ENCODE data around the gene EFEMP1. TPM values are rescaled to one million over a fixed set of nuclear protein-coding genes. Genes with fewer than 3 reads are reported as not detected.

Gene EFEMP1
- total RNA-seq, 2 experiments from 2014 or later = 0.61 TPM; not detected in 1

DNA sequence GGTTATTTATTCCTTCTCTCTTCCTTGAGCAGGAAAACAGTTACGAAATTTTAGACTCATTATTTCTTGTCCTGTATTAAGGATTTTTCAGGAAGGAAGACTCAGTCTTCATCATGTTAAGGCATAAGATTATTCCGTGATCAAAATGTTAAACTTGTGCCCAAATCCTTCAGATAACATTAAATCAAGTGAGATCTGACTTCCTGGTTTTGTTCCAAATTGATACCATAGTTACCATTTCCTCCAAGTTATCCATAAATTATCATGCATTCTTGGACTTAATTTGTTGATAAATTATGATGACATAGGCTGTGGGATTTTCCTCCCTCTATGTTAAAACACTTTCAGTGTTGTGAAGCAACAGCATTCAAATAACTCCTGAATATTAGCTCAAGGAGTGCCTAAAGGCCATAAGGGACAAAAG, 31.9 kb downstream of the EFEMP1 start:
- no peaks in the 10 kb centered on the region for H3K79me2 ChIP-seq (ENCODE audit: insufficient read depth, low read depth, low read length)
- no peak for DNase-seq (ENCODE audit: low spot score)
- ChIA-PET POLR2A (no interaction called here), CTCF (ENCODE audit: unreplicated experiment) (no interaction called here)
- no peaks in the 10 kb centered on the region for H3K9me2 ChIP-seq (ENCODE audit: insufficient read depth, low read length)
- no peak overlapping the region for H3K4me3 ChIP-seq (ENCODE audit: low read depth, low read length, poor library complexity, severe bottlenecking)
- intact Hi-C loops (cut with micrococcal nuclease; ENCODE audit: unreplicated experiment) = no loop called here
- H2AFZ ChIP-seq (ENCODE audit: low read length) = no peak overlapping the region
- no TSS peak for BruUV-seq (replicated peaks)
- H3K4me2 ChIP-seq (ENCODE audit: low read length) = no peak overlapping the region
- no peaks in the 10 kb centered on the region for H3K4me1 ChIP-seq (ENCODE audit: insufficient read depth, low read length, poor library complexity, severe bottlenecking)
- no peaks in the 10 kb centered on the region for H3K9me3 ChIP-seq (ENCODE audit: low read length)
- TF ChIP-seq, protein P1, sequence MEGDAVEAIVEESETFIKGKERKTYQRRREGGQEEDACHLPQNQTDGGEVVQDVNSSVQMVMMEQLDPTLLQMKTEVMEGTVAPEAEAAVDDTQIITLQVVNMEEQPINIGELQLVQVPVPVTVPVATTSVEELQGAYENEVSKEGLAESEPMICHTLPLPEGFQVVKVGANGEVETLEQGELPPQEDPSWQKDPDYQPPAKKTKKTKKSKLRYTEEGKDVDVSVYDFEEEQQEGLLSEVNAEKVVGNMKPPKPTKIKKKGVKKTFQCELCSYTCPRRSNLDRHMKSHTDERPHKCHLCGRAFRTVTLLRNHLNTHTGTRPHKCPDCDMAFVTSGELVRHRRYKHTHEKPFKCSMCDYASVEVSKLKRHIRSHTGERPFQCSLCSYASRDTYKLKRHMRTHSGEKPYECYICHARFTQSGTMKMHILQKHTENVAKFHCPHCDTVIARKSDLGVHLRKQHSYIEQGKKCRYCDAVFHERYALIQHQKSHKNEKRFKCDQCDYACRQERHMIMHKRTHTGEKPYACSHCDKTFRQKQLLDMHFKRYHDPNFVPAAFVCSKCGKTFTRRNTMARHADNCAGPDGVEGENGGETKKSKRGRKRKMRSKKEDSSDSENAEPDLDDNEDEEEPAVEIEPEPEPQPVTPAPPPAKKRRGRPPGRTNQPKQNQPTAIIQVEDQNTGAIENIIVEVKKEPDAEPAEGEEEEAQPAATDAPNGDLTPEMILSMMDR (conservative IDR thresholded peaks at IDR 0.05; ENCODE audit: low read length) = no peak
- no peak for TF ChIP-seq EZH2phosphoT487 (IDR thresholded peaks at IDR 0.05; ENCODE audit: borderline replicate concordance, low read depth, low read length)
- H3K27ac ChIP-seq (ENCODE audit: low read depth, low read length, poor library complexity, severe bottlenecking) = no peak overlapping the region
- no peaks in the 10 kb centered on the region for H4K20me1 ChIP-seq (ENCODE audit: insufficient read depth, low read length)
- no peaks in the 10 kb centered on the region for H3K36me3 ChIP-seq (ENCODE audit: insufficient read depth, low read length)

DNA sequence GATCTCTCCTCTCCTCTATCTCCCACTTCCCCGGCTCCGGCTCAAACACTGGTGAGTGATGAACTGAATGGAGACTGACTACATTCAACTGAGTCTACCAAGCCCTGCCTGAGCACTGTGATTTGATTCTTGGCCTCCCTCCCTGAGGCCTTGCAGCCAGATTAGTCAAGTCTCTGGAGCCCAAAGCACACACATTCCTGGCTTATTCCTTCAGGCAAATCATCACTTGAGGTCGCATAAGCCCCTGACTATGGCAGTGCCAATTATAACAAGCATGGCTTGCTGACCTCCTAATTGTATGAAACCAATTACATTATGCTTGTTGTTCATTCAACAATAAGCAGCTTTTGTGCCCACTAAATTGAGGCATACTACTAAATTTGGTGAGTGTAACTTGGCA, 34.6 kb downstream of the EFEMP1 start:
- no peak overlapping the region for H3K4me2 ChIP-seq (ENCODE audit: low read length)
- no peaks in the 10 kb centered on the region for H4K20me1 ChIP-seq (ENCODE audit: insufficient read depth, low read length)
- no peak overlapping the region for H3K4me3 ChIP-seq (ENCODE audit: low read depth, low read length, poor library complexity, severe bottlenecking)
- DNase-seq (ENCODE audit: low spot score) = no peak
- no peak overlapping the region for H2AFZ ChIP-seq (ENCODE audit: low read length)
- H3K79me2 ChIP-seq (ENCODE audit: insufficient read depth, low read depth, low read length) = no peaks in the 10 kb centered on the region
- POLR2A ChIA-PET = interaction anchor here (0.6 kb wide), 1 partner anchor 74 kb away, joined by 3 read pairs; no protein-coding TSS in a partner anchor
- no peak overlapping the region for H3K27ac ChIP-seq (ENCODE audit: low read depth, low read length, poor library complexity, severe bottlenecking)
- H3K36me3 ChIP-seq (ENCODE audit: insufficient read depth, low read length) = no peaks in the 10 kb centered on the region
- H3K4me1 ChIP-seq (ENCODE audit: insufficient read depth, low read length, poor library complexity, severe bottlenecking) = no peaks in the 10 kb centered on the region
- intact Hi-C loops (cut with micrococcal nuclease; ENCODE audit: unreplicated experiment) = no loop called here
- H3K9me3 ChIP-seq (ENCODE audit: low read length) = no peaks in the 10 kb centered on the region
- BruUV-seq (replicated peaks) = no TSS peak
- TF ChIP-seq, protein P1 (conservative IDR thresholded peaks at IDR 0.05; ENCODE audit: low read length) = no peak
- no peak for TF ChIP-seq EZH2phosphoT487 (IDR thresholded peaks at IDR 0.05; ENCODE audit: borderline replicate concordance, low read depth, low read length)
- CTCF ChIA-PET (ENCODE audit: unreplicated experiment) = no interaction called here
- no peaks in the 10 kb centered on the region for H3K9me2 ChIP-seq (ENCODE audit: insufficient read depth, low read length)

DNA sequence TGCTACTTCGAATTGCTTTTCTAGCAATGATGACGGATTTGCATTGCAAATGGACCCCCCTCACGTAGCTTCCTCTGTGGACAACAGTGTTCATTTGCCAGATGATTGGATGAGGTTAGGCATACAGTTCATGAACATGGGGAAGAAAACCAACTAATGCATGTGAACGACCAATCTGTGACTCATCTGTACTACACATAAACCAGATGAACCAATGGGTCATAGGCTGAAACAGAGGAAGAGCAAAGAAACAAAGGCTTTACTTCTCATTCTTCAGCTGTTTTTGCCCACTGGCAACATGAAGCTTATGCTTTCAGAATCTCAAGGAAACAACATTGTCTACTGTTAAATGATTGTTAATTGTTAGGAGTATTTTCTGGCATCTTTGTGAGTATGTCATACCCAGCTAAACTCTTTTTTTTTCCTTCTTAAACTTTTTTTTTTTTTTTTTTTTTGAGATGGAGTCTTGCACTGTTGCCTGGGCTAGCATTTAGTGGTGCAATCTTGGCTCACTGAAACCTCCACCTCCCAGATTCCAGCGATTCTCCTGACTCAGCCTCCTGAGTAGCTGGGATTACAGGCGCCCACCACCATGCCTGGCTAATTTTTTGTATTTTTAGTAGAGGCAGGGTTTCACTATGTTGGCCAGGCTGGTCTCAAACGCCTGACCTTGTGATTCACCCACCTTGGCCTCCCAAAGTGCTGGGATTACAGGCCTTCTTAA, 35.5 kb downstream of the EFEMP1 start:
- Histone ChIP-seq H3K79me2 (ENCODE audit: insufficient read depth, low read depth, low read length) (no peaks in the 10 kb centered on the region), H3K4me1 (ENCODE audit: insufficient read depth, low read length, poor library complexity, severe bottlenecking) (no peaks in the 10 kb centered on the region), H3K9me2 (ENCODE audit: insufficient read depth, low read length) (no peaks in the 10 kb centered on the region), H3K4me2 (ENCODE audit: low read length) (no peak overlapping the region), H3K9me3 (ENCODE audit: low read length) (no peaks in the 10 kb centered on the region), H4K20me1 (ENCODE audit: insufficient read depth, low read length) (no peaks in the 10 kb centered on the region), H2AFZ (ENCODE audit: low read length) (no peak overlapping the region), H3K4me3 (ENCODE audit: low read depth, low read length, poor library complexity, severe bottlenecking) (no peak overlapping the region), H3K27ac (ENCODE audit: low read depth, low read length, poor library complexity, severe bottlenecking) (no peak overlapping the region), H3K36me3 (ENCODE audit: insufficient read depth, low read length) (no peaks in the 10 kb centered on the region)
- ChIA-PET POLR2A (interaction anchor here (0.6 kb wide), 1 partner anchor 75 kb away, joined by 3 read pairs; no protein-coding TSS in a partner anchor), CTCF (ENCODE audit: unreplicated experiment) (no interaction called here)
- intact Hi-C loops (cut with micrococcal nuclease; ENCODE audit: unreplicated experiment) = no loop called here
- TF ChIP-seq, protein P1 (conservative IDR thresholded peaks at IDR 0.05; ENCODE audit: low read length) = no peak
- TF ChIP-seq EZH2phosphoT487 (IDR thresholded peaks at IDR 0.05; ENCODE audit: borderline replicate concordance, low read depth, low read length) = no peak
- no TSS peak for BruUV-seq (replicated peaks)
- no peak for DNase-seq (ENCODE audit: low spot score)
